IgD-negative memory B cell (primary cell): ENCODE measurements around the gene TPM1. TPM values are rescaled to one million over a fixed set of nuclear protein-coding genes. Genes with fewer than 3 reads are reported as not detected.

Experiments
- H3K27ac Mint-ChIP-seq, 3 donors: one replicate each; pipeline ENCODE4 v1.8.0; 2020 to 2022; ENCODE audit warnings: mild to moderate bottlenecking in 3 of 3, mixed read lengths in 3 of 3, moderate library complexity in 1 of 3
- H3K27me3 Mint-ChIP-seq: one replicate; pipeline ENCODE4 v1.8.0; 2021; ENCODE audit warnings: mixed read lengths
- H3K36me3 Mint-ChIP-seq: one replicate; pipeline ENCODE4 v1.8.0; 2020; ENCODE audit warnings: mild to moderate bottlenecking, mixed read lengths
- H3K4me1 Mint-ChIP-seq, 3 donors: one replicate each; pipeline ENCODE4 v1.8.0; 2020 to 2022; ENCODE audit warnings: mixed read lengths in 3 of 3, mild to moderate bottlenecking in 1 of 3
- H3K4me3 Mint-ChIP-seq, 4 donors: one replicate each; pipeline ENCODE4 v1.8.0; 2020 to 2022; ENCODE audit warnings: mild to moderate bottlenecking in 4 of 4, mixed read lengths in 4 of 4, moderate library complexity in 3 of 4
- H3K9me3 Mint-ChIP-seq, 3 donors: one replicate each; pipeline ENCODE4 v1.8.0; 2020 to 2021; ENCODE audit warnings: mixed read lengths in 3 of 3, mild to moderate bottlenecking in 1 of 3
- polyA plus RNA-seq: library from polyadenylated mRNA; unstranded; fragments of 300-500 nt; fragmentation: Illumina TruSeq; gene quantifications from one replicate; pipeline ENCODE4 v1.2.3, GENCODE V29; 2021

The TPM1 gene
- polyA plus RNA-seq, 1 donor from 2014 or later: 5.4 TPM

DNA sequence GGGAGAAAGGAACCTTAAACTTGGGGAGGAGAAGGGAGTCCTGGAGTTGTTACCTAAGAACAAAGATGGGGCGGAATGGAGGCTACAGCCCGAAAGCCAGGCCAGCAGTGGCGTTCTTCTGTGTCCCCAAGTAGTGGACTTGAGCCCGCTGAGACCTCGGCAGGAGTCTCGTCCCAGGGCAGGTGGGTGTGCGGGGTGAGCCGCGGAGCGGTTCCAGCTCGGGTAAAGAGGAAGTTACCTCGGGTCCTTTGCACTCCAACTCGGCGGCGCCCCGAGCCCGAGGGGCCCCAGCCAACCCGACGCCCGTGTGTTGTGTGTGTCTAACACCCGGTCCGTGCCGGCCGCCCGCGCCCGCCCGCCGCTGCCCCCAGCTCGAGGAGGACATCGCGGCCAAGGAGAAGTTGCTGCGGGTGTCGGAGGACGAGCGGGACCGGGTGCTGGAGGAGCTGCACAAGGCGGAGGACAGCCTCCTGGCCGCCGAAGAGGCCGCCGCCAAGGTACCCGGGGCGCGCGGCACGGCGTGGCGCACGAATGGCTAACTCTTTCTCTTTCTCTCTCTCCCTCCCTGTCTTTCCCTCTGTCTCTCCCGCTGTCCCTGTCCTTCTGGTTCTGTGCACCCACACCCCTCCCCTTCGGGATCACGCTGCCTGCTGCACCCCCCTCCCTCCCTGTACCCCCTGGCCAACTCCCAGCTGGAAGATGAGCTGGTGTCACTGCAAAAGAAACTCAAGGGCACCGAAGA, 959 bp downstream of the TPM1 start:
- Mint-ChIP-seq H3K27me3 (peaks cover 43% of the 10 kb centered on the region), H3K27ac (peak overlapping the region in 1 of 3 donors; percentile 67), H3K4me3 (peak overlapping the region; percentile 68 to 94 (median 86)), H3K9me3 (no peaks in the 10 kb centered on the region), H3K4me1 (peaks cover 5 to 13% (median 10%) of the 10 kb centered on the region in 3 donors), H3K36me3 (no peaks in the 10 kb centered on the region)

DNA sequence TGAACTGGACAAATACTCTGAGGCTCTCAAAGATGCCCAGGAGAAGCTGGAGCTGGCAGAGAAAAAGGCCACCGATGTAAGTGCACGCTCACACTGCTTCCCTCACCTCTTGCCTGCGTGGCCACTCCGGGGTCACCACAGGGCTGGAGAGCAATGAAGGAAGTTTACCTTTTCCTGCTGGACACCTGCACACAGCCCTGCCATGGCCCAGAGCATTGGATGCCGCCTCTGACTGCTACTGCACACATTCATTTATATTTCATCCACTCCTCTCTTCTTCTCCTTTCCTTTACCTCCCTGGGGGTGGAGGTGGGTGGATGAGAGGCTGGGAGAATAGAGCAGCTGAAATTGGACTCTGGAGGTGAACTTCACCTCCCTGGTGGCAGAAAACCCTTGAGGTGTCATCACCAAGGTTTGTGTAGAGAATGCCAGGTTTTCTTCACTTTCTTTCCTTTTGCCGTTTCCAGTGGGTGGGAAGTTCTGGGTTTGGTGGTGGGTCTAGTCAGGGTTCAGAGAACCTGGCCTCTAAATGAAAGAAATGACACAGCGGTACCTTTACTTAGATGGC, 1.6 kb downstream of the TPM1 start:
- H3K4me1 Mint-ChIP-seq: peaks cover 5 to 16% (median 11%) of the 10 kb centered on the region in 3 donors
- H3K27ac Mint-ChIP-seq: no peak overlapping the region
- no peaks in the 10 kb centered on the region for H3K36me3 Mint-ChIP-seq
- H3K4me3 Mint-ChIP-seq: peak overlapping the region; percentile 12 to 74 (median 48)
- no peaks in the 10 kb centered on the region for H3K9me3 Mint-ChIP-seq
- H3K27me3 Mint-ChIP-seq: peaks cover 43% of the 10 kb centered on the region

DNA sequence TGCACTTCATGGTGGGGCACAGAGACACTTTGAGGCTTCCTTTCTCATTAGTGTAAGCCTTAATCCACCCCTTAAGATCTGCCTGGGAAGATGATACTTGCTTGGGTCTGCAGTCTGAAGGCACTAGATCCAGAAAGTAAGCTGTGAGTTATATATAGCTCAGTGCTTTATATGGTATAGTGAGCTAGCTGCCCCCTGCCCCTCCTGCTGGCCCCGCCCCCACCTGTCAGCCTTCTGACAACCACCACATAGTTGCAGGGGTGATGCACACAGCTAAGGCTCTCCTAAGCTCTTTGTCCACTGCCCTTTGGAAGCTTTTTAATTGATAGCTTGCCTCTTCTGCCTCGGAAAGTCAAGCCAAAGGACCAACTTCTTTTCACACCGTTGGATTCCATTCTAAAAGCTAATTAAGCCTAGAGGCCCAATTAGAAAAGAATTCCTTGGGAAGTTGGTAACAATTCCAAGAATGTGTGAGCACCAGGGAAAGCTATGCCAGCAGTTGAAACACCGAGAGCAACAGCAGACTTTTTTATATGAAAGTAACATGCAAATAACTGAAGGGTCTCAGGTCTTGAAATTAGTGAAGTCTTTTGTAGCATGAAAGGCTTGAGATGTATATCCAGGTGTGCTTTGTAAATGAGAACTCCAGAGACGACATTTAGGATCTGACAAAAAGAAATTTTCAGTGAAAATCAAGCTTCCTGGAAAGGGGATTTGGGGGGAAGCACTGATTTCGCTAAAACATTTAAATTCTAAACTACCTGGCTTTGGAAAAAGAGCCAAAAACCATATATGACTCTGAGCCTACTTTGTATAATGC, 2.3 kb downstream of the TPM1 start:
- peaks cover 7 to 21% (median 15%) of the 10 kb centered on the region in 3 donors for H3K4me1 Mint-ChIP-seq
- H3K4me3 Mint-ChIP-seq: peak overlapping the region; percentile 12 to 92 (median 40)
- no peaks in the 10 kb centered on the region for H3K9me3 Mint-ChIP-seq
- no peak overlapping the region for H3K27ac Mint-ChIP-seq
- H3K36me3 Mint-ChIP-seq: no peaks in the 10 kb centered on the region
- peaks cover 41% of the 10 kb centered on the region for H3K27me3 Mint-ChIP-seq

DNA sequence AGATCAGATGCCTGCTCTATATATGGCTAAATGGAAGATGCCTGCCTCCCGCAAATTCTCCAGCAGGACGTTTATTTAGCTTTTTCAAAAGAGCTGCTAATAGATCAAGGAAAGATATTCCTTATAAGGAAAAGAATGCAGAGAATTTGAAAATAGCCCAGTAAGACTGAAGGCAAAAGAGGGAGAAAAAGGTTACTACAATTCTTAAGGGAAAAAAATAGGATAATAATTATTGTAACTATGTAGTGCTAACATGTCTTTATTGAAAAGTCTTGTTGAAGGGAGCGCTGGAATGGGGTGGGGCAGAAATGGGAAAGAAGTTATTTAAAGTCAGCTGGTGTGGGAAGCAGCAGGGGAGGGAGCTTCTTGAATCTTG, 2.9 kb downstream of the TPM1 start:
- H3K4me3 Mint-ChIP-seq: peak overlapping the region in 1 of 4 donors; percentile 92
- H3K4me1 Mint-ChIP-seq: peaks cover 7 to 21% (median 15%) of the 10 kb centered on the region in 3 donors
- H3K9me3 Mint-ChIP-seq: no peaks in the 10 kb centered on the region
- H3K27ac Mint-ChIP-seq: no peak overlapping the region
- H3K27me3 Mint-ChIP-seq: peaks cover 36% of the 10 kb centered on the region
- no peaks in the 10 kb centered on the region for H3K36me3 Mint-ChIP-seq

DNA sequence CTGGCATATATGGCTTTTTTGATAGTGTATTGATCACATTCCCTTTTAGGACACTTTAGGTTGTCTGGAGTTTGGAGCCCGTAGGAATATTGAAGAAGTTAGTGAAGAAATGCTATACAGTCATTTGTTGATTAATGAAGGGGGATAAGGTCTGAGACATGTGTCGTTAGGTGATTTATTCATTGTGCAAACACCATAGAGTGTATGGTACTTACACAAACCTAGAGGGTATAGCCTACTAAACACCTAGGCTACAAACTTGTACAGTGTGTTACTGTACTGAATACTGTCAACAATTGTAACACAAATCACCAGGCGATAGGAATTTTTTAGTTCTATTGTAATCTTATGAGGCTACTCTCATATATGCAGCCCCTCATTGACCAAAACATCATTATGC, 3.3 kb downstream of the TPM1 start:
- no peak overlapping the region for H3K27ac Mint-ChIP-seq
- peak overlapping the region in 1 of 4 donors; percentile 92 for H3K4me3 Mint-ChIP-seq
- peaks cover 33% of the 10 kb centered on the region for H3K27me3 Mint-ChIP-seq
- H3K9me3 Mint-ChIP-seq: no peaks in the 10 kb centered on the region
- H3K4me1 Mint-ChIP-seq: peaks cover 7 to 21% (median 15%) of the 10 kb centered on the region in 3 donors
- H3K36me3 Mint-ChIP-seq: no peaks in the 10 kb centered on the region

DNA sequence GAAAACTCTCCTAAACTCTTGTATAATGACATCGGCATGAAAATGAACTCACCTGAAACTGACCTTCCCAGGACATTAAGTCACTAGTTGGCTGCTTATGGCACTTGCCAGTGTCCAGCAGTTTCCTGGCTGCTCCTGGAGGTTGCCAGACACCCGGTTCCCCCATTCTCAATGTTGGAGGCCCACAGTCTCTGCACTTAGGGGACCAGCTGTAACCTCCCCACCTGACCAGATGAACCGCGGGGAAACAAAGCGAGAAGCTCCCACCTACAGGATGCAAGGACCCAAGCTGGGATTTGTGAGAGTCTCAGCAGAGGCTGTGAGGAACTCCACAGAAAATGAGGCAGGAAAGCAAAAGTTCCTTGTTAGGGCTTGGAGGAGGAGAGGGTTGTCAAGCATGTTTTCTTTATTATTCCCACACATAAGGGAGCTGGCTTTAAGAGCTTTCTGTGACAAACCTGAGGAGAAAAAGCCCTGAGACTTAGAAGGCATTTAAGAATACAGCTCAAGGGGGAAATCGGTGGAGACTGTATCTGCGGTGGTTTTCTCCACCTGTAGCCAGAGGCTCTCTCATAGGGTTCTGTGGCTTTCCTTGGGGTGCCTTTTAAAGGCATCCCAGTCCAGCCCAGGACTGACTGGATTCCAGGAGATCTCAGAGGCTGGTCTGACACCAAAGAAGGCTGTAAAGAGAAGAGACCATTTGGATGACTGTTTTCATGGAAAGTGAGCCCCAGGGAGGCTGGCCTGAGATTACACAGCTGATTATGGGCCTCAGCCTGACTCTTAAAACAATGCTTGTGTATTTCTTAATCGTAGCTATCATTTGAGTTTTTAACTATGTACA, 4.6 kb downstream of the TPM1 start:
- Mint-ChIP-seq H3K9me3 (no peaks in the 10 kb centered on the region), H3K4me1 (peaks cover 7 to 21% (median 13%) of the 10 kb centered on the region in 3 donors), H3K4me3 (peak overlapping the region; percentile 90 to 94 (median 93)), H3K36me3 (no peaks in the 10 kb centered on the region), H3K27me3 (peaks cover 30% of the 10 kb centered on the region), H3K27ac (peak overlapping the region in 1 of 3 donors; percentile 70)

DNA sequence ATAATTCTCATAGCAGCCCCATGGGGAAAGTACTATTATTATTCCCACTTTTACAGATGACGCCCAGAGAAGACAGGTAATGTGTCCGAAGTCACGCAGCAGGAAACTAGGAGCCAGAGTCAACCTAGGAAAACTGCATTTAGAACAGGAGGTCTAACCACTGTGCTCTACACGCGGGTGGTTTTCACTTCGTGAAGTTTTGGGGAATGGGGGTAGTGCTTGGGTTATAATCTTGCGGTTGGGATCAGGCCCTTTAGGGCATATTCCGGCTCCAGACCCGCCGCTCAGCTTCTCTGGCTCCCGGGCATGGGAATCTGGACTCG, 5.2 kb downstream of the TPM1 start:
- H3K27me3 Mint-ChIP-seq: peaks cover 30% of the 10 kb centered on the region
- H3K4me1 Mint-ChIP-seq: peaks cover 7 to 21% (median 13%) of the 10 kb centered on the region in 3 donors
- H3K9me3 Mint-ChIP-seq: no peaks in the 10 kb centered on the region
- H3K27ac Mint-ChIP-seq: peak overlapping the region in 2 of 3 donors; percentile 31 to 70
- H3K36me3 Mint-ChIP-seq: no peaks in the 10 kb centered on the region
- H3K4me3 Mint-ChIP-seq: peak overlapping the region; percentile 90 to 94 (median 93)

DNA sequence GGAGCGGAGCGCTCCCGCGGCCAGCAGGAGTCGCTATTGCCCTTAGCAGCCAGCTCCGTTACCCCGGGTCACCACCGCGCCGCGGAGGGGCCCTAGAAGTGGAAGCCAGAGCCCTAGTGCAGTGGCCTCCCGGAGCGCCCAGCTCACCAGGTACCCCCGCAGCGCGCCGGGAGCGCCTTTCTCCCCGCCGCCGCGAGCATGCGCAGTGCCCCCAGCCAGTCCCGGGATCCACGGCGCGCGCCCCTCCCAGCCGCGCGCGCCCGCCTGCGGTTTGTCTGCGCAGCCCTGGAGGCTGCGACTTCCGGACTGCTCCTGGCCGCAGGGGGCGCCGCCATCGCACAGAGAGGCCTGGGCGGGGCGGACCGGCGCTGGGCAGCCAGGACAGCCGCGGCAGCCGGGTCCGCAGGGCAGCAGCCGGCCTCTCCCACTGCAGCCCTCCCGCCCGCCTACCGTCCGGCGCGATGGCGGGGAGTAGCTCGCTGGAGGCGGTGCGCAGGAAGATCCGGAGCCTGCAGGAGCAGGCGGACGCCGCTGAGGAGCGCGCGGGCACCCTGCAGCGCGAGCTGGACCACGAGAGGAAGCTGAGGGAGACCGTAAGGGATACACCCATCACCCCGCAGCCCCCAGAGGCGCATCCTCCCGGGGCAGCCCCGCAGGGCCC, 5.7 kb downstream of the TPM1 start:
- Mint-ChIP-seq H3K36me3 (no peaks in the 10 kb centered on the region), H3K4me3 (peak overlapping the region; percentile 90 to 94 (median 94)), H3K4me1 (peaks cover 4 to 17% (median 10%) of the 10 kb centered on the region in 3 donors), H3K9me3 (no peaks in the 10 kb centered on the region), H3K27ac (peak overlapping the region; percentile 31 to 70 (median 55)), H3K27me3 (peaks cover 27% of the 10 kb centered on the region)

DNA sequence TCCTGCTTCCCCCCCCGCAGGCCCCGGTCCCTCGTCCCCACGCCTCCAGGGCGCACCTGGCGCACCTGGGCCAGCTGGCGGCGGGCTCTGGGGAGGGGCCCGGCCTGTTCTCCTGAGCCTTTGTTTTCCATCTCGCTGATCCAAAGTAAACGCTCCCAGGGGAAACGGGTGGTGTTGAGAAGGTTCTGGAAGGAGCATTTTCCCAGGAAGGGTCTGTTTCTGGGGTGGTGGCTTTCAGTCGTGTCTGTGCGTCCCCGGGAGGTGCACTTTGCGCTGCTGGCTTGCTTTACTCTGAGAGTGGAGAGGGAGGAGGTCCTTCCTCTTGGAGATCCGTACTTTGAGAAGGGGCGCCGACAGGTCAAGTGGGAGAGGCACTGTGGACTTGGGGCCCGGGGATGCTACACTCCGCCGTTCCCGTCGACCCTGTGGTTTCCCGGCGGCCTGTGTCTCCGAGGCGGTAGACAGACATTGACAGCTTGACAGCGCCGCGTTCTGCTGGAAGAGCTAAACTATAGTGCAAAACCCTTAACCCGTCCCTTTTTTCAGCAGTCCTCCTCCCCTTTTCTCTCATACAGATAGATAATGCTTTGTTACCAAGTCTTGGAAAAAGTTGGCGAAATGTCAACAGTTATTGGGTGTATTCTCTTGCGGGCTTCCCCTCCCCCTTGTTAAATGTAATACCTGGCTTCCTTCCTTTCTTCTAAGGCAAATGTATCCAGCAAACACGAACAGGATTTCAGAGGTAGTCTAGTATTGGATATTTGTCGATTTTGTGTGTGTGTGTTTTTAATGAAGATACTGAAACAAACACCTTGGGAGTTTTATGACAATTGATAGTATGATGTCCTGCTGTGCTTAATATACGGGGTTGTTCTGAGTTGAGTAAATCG, 6.5 kb downstream of the TPM1 start:
- Mint-ChIP-seq H3K9me3 (no peaks in the 10 kb centered on the region), H3K4me1 (peaks cover 4 to 15% (median 9%) of the 10 kb centered on the region in 3 donors), H3K27me3 (peaks cover 21% of the 10 kb centered on the region), H3K36me3 (no peaks in the 10 kb centered on the region), H3K4me3 (peak overlapping the region; percentile 90 to 94 (median 94)), H3K27ac (peak overlapping the region; percentile 55 to 88 (median 71))

DNA sequence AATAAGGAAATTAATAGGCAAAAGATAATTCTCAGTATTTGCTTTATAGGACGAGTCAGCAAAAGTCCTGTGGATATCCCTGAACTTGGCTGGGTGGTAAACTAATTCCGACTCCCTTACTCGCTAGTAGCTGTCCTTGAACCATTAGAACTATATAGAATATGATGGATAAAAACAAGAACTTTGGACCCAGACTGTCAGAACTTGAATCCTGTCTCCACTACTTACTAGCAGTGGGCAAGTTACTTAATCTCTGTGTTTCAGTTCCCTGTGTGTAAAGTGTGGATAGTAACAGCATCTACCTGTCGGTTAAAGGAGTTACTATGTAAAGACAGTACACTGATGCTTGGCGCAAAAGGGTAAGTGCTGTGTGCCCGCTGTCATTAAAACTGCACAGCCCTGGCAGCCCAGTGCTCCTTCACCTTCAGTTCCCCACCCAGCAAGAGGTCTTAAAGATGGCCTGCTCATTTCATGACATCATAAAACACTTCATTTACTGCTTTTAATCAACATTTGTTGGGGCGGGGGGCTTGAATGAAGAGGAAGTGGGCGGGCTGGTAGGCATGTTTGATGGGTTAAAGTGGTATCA, 7.3 kb downstream of the TPM1 start:
- peak overlapping the region in 1 of 3 donors; percentile 71 for H3K27ac Mint-ChIP-seq
- no peaks in the 10 kb centered on the region for H3K9me3 Mint-ChIP-seq
- H3K27me3 Mint-ChIP-seq: peaks cover 14% of the 10 kb centered on the region
- H3K36me3 Mint-ChIP-seq: no peaks in the 10 kb centered on the region
- peak overlapping the region; percentile 26 to 93 (median 60) for H3K4me3 Mint-ChIP-seq
- H3K4me1 Mint-ChIP-seq: peaks cover 4 to 15% (median 7%) of the 10 kb centered on the region in 3 donors

DNA sequence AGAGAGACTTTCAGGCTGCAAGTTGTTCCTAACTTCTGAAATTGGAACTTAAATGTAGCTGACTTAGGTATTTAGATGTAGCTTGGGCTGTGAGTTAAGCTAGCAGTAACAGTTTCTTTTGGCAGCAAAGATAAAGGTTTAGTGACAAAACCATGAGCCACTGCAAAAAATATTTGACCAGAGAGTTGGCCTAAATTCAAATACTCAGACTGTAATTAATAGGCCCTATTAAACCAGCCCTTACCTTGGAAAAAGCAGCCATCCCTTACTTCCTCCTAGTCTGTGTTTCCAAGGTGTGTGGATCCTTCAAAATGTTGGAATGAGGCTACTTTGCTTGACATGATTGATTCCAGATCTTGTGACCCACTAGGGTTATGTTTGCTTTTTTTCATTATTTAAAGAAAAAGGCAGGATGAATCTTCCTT, 8.2 kb downstream of the TPM1 start:
- H3K9me3 Mint-ChIP-seq: no peaks in the 10 kb centered on the region
- no peaks in the 10 kb centered on the region for H3K36me3 Mint-ChIP-seq
- peak overlapping the region in 1 of 3 donors; percentile 17 for H3K27ac Mint-ChIP-seq
- peaks cover 4 to 15% (median 7%) of the 10 kb centered on the region in 3 donors for H3K4me1 Mint-ChIP-seq
- H3K27me3 Mint-ChIP-seq: peaks cover 7% of the 10 kb centered on the region
- H3K4me3 Mint-ChIP-seq: peak overlapping the region in 1 of 4 donors; percentile 34

DNA sequence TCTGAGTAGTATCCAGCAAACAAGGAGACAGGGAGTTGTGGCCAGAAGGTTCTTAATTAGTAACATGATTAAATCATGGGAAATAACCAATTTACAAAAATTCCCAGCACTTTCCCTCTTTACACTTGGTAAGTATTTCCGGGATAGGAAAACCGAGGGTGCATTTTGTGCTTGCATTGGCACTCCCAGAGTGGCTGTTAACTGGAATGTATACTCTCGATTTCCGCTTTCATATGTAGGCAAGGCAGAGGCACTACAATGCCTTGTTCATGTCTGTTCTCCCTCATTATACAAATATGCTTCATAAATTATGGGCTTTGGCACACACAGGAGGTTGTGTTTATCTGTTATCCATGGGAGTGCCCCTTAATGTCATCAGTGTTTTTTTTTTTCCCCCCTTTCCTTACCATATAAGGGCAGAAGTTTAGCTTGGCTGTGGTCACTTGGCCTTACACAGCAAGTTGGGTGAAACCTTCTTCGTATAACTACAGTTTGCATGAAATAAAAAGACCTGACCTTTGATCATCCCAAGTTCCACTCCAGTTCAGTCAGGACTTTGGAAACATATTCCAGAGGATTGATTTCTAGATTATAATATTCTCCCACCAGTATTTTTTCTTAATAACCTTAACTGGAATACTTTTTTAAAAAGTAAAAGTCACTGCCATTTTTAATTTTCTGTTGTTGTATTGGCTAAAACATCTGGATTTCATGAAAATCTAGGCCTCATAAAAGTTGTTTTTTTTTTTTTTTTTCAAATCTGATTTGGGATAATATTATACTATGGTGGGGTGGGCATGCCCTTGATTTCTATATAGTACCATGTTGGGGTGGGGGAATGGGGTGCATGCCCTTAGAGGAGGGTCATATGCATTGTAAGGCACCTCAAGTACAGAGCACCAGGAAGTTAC, 8.9 kb downstream of the TPM1 start:
- no peaks in the 10 kb centered on the region for H3K9me3 Mint-ChIP-seq
- H3K27ac Mint-ChIP-seq: no peak overlapping the region
- peaks cover 5% of the 10 kb centered on the region for H3K27me3 Mint-ChIP-seq
- peak overlapping the region in 1 of 4 donors; percentile 34 for H3K4me3 Mint-ChIP-seq
- no peaks in the 10 kb centered on the region for H3K36me3 Mint-ChIP-seq
- H3K4me1 Mint-ChIP-seq: peaks cover 4 to 15% (median 7%) of the 10 kb centered on the region in 3 donors
